Cardiac fibroblast (primary cell): ENCODE data around the gene ADARB2.

Source experiments
- DNase-seq, 2 donors: peaks; one replicate each; pipeline versions ENCODE4 v3.0.0 to v3.0.0-alpha.2; 2010; ENCODE audit warnings: low read depth in 2 of 2
- H3K4me3 ChIP-seq, 2 donors: replicated peaks in 1 of 2; 1 replicate in 1 of 2; 2 replicates in 1 of 2; pipeline ENCODE4 v1.5.1; 2011; ENCODE audit warnings: low read depth in 2 of 2, low read length in 2 of 2, mild to moderate bottlenecking in 2 of 2, moderate library complexity in 1 of 2
- TF ChIP-seq, protein P1 (sequence below): IDR thresholded peaks from one replicate; pipeline ENCODE4 v1.5.1; 2011; ENCODE audit warnings: low read depth, mild to moderate bottlenecking, low read length, inconsistent platforms

ADARB2 gene

GRCh38 chr10:1403508-1404322, 333.6 kb downstream of the ADARB2 start:
- DNase-seq, result no peak
- TF ChIP-seq, protein P1, sequence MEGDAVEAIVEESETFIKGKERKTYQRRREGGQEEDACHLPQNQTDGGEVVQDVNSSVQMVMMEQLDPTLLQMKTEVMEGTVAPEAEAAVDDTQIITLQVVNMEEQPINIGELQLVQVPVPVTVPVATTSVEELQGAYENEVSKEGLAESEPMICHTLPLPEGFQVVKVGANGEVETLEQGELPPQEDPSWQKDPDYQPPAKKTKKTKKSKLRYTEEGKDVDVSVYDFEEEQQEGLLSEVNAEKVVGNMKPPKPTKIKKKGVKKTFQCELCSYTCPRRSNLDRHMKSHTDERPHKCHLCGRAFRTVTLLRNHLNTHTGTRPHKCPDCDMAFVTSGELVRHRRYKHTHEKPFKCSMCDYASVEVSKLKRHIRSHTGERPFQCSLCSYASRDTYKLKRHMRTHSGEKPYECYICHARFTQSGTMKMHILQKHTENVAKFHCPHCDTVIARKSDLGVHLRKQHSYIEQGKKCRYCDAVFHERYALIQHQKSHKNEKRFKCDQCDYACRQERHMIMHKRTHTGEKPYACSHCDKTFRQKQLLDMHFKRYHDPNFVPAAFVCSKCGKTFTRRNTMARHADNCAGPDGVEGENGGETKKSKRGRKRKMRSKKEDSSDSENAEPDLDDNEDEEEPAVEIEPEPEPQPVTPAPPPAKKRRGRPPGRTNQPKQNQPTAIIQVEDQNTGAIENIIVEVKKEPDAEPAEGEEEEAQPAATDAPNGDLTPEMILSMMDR, result no peak
- H3K4me3 ChIP-seq, result no peak overlapping the region

GRCh38 chr10:1402816-1403507, 334.4 kb downstream of the ADARB2 start:
- DNase-seq, result no peak
- TF ChIP-seq, protein P1, result no peak
- H3K4me3 ChIP-seq, result no peak overlapping the region

DNA sequence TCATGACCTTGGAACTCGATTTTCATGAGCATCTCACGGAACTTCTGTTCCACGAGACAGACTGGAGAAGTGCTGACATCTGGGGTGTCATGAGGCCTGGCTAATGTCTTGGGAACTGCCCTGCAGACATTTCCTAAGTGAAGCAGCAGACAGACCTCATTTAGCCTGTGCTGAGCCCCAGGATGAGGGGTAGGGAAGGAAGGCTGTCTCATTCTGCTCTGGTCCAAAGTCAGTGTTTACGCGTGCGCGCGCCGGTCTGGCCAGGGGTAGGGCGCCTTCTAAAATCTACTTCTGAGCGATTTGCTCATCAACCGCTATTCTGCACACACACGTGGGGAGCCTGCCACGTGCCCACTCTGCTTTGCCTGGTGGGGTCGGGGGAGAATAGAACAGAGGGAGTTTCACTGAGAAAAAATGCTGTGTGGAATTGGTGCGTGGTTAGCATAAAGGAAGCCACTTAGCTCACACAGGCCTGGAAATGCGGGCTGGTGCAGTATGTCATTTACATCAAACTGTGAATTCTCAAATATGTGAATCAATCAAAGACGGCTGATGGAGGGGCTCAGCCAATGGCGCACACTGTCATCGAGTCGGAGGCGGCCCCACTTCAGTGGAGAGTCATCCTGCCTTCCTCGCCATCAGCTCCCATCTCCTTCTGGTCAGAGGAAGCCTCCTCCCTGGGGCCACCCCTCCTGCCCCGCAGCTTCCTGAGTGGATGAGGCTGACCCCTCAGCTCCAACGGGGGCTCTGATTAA, 335.1 kb downstream of the ADARB2 start:
- no peak overlapping the region for H3K4me3 ChIP-seq
- TF ChIP-seq, protein P1, result no peak

GRCh38 chr10:1401071-1401965, 336.0 kb downstream of the ADARB2 start:
- TF ChIP-seq, protein P1, result no peak
- no peak for DNase-seq
- no peak overlapping the region for H3K4me3 ChIP-seq

More for the DNA sequence above, 335.1 kb downstream of the ADARB2 start:
- no peak for DNase-seq

DNA sequence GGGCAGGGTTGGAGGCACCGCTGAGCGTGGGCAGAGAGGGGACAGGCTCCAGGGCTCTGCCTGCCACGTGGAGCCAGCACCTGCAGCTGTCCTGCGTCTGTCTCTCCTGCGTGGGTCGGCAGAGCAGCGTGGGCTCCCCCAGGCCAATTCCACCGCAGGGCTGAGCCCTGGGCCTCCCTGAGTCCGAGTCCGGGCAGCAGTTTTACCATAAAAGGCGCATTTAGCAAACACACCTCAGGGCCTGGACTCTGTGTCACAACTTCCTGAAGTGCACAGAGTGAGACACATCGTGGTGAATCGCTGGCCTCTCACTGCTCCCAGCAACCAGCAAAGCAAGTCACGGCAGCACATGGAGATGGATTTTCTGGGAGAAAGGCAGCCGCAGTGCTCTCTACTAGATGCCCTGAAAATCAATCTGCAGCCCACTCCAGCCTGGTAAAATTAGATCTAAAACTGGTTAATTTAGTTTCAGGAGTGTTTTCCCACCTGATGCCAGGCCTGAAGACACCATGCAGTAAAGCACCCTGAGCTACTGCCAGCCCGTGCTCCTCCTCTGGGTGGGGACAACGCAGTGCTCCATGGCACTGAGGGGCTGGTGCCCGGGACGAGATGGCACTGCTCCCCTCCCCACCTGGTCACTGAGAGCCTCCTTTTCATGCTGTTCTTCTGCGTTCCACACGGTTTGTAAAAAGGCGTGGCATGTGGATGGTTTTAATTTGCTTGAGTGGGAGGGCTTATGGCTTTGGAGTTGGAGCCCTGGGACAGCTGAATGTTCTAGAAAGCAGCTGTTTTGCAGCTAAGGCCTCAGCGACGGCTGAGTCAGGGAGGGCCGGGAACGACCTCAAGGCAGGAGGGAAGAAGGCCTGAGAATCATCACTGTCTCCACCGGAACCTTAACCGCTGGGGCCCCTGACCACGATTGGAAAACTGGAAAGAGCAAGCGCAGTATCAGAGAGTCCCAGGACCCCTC, 336.9 kb downstream of the ADARB2 start:
- DNase-seq, result no peak
- TF ChIP-seq, protein P1, result no peak
- no peak overlapping the region for H3K4me3 ChIP-seq
